ENCODE measurements around the gene CNTNAP5.

DNA sequence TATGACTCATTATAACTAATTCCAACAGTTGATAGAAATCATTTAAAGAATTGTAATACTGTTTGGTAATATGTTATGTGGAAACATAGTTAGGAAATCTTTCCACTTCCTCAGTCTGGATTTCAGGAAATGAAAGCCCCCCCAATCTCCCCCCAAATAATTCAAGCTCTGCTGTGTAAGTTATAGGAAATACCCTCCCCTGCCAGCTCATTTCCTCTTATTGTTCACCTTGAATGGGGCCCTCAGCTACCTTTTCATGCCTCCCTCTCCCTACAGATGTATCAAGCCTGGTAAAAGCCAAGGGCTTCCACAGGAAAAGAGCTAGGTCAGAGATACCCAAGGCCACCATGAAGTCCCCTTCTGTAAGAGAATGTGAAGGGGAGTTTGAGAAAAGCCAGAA lies 155.5 kb downstream of the CNTNAP5 start:
- TF ChIP-seq, protein P1, sequence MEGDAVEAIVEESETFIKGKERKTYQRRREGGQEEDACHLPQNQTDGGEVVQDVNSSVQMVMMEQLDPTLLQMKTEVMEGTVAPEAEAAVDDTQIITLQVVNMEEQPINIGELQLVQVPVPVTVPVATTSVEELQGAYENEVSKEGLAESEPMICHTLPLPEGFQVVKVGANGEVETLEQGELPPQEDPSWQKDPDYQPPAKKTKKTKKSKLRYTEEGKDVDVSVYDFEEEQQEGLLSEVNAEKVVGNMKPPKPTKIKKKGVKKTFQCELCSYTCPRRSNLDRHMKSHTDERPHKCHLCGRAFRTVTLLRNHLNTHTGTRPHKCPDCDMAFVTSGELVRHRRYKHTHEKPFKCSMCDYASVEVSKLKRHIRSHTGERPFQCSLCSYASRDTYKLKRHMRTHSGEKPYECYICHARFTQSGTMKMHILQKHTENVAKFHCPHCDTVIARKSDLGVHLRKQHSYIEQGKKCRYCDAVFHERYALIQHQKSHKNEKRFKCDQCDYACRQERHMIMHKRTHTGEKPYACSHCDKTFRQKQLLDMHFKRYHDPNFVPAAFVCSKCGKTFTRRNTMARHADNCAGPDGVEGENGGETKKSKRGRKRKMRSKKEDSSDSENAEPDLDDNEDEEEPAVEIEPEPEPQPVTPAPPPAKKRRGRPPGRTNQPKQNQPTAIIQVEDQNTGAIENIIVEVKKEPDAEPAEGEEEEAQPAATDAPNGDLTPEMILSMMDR (IDR thresholded peaks at IDR 0.05) = no peak
- no peak for TF ChIP-seq POLR2A (IDR thresholded peaks at IDR 0.05)
